WTC11 (cell line): ENCODE measurements around the gene MED27. TPM values are rescaled to one million over a fixed set of nuclear protein-coding genes. Genes with fewer than 3 reads are reported as not detected.

ENCODE experiments used
- ATAC-seq: fragments of 200-7000 bp; cut with Tn5 transposase; 2 replicates; pipeline ENCODE4 v1.10.0; 2021; ENCODE audit warnings: mild to moderate bottlenecking, moderate library complexity
- CTCF ChIA-PET: fragments of 300-600 bp; sonication (Branson Sonifier 250); formaldehyde crosslinking; loops from one replicate; lab custom pipeline; 2021; ENCODE audit warnings: antibody characterized with exemption; lab: Charles Lee
- POLR2A ChIA-PET: fragments of 350-600 bp; sonication (Branson Sonifier 250); formaldehyde crosslinking; loops from one replicate; lab custom pipeline; 2021; ENCODE audit warnings: antibody characterized with exemption; lab: Charles Lee
- DNase-seq: peaks from one replicate; pipeline ENCODE4 v3.0.0; 2021; ENCODE audit warnings: low spot score
- H3K27ac Mint-ChIP-seq: 2 replicates; pipeline ENCODE4 v1.8.0; 2021; ENCODE audit warnings: mixed read lengths
- H3K27me3 Mint-ChIP-seq: 2 replicates; pipeline ENCODE4 v1.8.0; 2021; ENCODE audit warnings: low read depth, mild to moderate bottlenecking, moderate library complexity, mixed read lengths
- H3K36me3 Mint-ChIP-seq: 2 replicates; pipeline ENCODE4 v1.8.0; 2021; ENCODE audit warnings: mixed read lengths
- H3K4me1 Mint-ChIP-seq: 2 replicates; pipeline ENCODE4 v1.8.0; 2022; ENCODE audit warnings: mixed read lengths
- H3K4me3 Mint-ChIP-seq: 2 replicates; pipeline ENCODE4 v1.8.0; 2021; ENCODE audit warnings: mild to moderate bottlenecking, moderate library complexity, mixed read lengths
- H3K9me3 Mint-ChIP-seq: 2 replicates; pipeline ENCODE4 v1.8.0; 2021; ENCODE audit warnings: mixed read lengths
- CREB1 ChIP-seq: sonication (generic); formaldehyde crosslinking; IDR thresholded peaks from 2 replicates; pipeline ENCODE4 v1.8.0; 2023; ENCODE audit warnings: mild to moderate bottlenecking, missing genetic modification reagents
- EMX1 ChIP-seq: fragments of 250-450 bp; sonication (Bioruptor Pico); IDR thresholded peaks from 2 replicates; pipeline ENCODE4 v1.8.0; 2021; ENCODE audit warnings: mild to moderate bottlenecking
- FOXJ3 ChIP-seq: sonication (generic); formaldehyde crosslinking; IDR thresholded peaks from 2 replicates; pipeline ENCODE4 v1.9.0; 2021; ENCODE audit warnings: missing genetic modification reagents, mild to moderate bottlenecking, borderline replicate concordance
- JAZF1 ChIP-seq: fragments of 250-450 bp; sonication (Bioruptor Pico); IDR thresholded peaks from 2 replicates; pipeline ENCODE4 v1.9.0; 2021; ENCODE audit warnings: moderate library complexity, mild to moderate bottlenecking, inconsistent platforms
- NR1H2 ChIP-seq: sonication (generic); formaldehyde crosslinking; IDR thresholded peaks from 2 replicates; pipeline ENCODE4 v1.9.0; 2021; ENCODE audit warnings: mild to moderate bottlenecking, moderate library complexity, missing genetic modification reagents
- SMAD3 ChIP-seq: sonication (generic); formaldehyde crosslinking; IDR thresholded peaks from 2 replicates; pipeline ENCODE4 v1.8.0; 2022; ENCODE audit warnings: missing genetic modification reagents, mild to moderate bottlenecking, borderline replicate concordance
- SOX15 ChIP-seq: fragments of 250-450 bp; sonication (Bioruptor Pico); IDR thresholded peaks from 2 replicates; pipeline ENCODE4 v1.9.0; 2021; ENCODE audit warnings: mild to moderate bottlenecking
- TEAD4 ChIP-seq: sonication (generic); formaldehyde crosslinking; IDR thresholded peaks from 2 replicates; pipeline ENCODE4 v1.8.0; 2022; ENCODE audit warnings: mild to moderate bottlenecking, missing genetic modification reagents
- ZNF317 ChIP-seq: sonication (generic); formaldehyde crosslinking; IDR thresholded peaks from 2 replicates; pipeline ENCODE4 v1.8.1; 2023; ENCODE audit warnings: low read depth, mild to moderate bottlenecking, moderate library complexity, missing genetic modification reagents, borderline replicate concordance
- ZNF396 ChIP-seq: fragments of 250-450 bp; sonication (Bioruptor Pico); IDR thresholded peaks from 2 replicates; pipeline ENCODE4 v1.8.0; 2021; ENCODE audit warnings: mild to moderate bottlenecking, moderate library complexity, borderline replicate concordance
- total RNA-seq: library from RNA; stranded (reverse); gene quantifications from 3 replicates; pipeline ENCODE4 v1.2.3, GENCODE V29; 2021
- TF ChIP-seq, protein P1 (sequence below): sonication (generic); formaldehyde crosslinking; IDR thresholded peaks from 2 replicates; pipeline ENCODE4 v1.8.1; 2023; ENCODE audit warnings: mild to moderate bottlenecking, missing genetic modification reagents
- TF ChIP-seq, protein P2 (sequence below): sonication (generic); formaldehyde crosslinking; IDR thresholded peaks from 2 replicates; pipeline ENCODE4 v1.8.0; 2022; ENCODE audit warnings: mild to moderate bottlenecking, missing genetic modification reagents
- TF ChIP-seq, protein P3 (sequence below): sonication (generic); formaldehyde crosslinking; IDR thresholded peaks from 2 replicates; pipeline ENCODE4 v1.8.1; 2023; ENCODE audit warnings: mild to moderate bottlenecking, missing genetic modification reagents, borderline replicate concordance
- TF ChIP-seq, protein P4 (sequence below): sonication (generic); formaldehyde crosslinking; IDR thresholded peaks from 2 replicates; pipeline ENCODE4 v1.8.0; 2023; ENCODE audit warnings: mild to moderate bottlenecking, missing genetic modification reagents
- TF ChIP-seq, protein P5 (sequence below): fragments of 250-450 bp; sonication (Bioruptor Pico); conservative IDR thresholded peaks from 2 replicates; pipeline ENCODE4 v1.9.0; 2021; ENCODE audit warnings: mild to moderate bottlenecking
- TF ChIP-seq, protein P6 (sequence below): sonication (generic); formaldehyde crosslinking; IDR thresholded peaks from 2 replicates; pipeline ENCODE4 v1.8.1; 2022; ENCODE audit warnings: low read depth, mild to moderate bottlenecking, moderate library complexity, missing genetic modification reagents, borderline replicate concordance
- TF ChIP-seq, protein P7 (sequence below): sonication (generic); formaldehyde crosslinking; IDR thresholded peaks from 2 replicates; pipeline ENCODE4 v1.8.1; 2023; ENCODE audit warnings: mild to moderate bottlenecking, missing genetic modification reagents, moderate library complexity

MED27 gene
- total RNA-seq, 1 experiment from 2014 or later: 27.9 TPM

DNA sequence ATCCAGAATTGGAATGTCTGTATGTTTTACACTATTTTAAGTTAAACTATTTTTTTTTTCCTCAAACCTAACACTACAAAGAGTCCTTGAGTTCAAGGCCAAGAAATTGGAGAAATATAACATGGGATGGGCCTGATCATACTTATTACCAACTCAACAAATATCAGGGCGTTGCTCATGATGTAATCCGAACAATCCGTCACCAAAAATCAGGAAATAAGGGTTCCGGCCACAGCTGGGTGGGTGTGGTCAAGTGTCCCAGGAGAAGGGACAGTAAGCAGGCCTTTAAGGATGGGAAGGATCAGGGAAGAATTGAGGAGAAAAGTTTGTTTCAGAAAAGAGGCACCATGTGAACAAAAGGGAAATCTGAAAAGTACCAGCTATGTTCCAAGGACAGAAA is 29.8 kb downstream of the MED27 start:
- ATAC-seq (no peak), DNase-seq (no peak)
- H3K9me3 Mint-ChIP-seq: no peaks in the 10 kb centered on the region
- H3K4me3 Mint-ChIP-seq: no peak overlapping the region
- no peaks in the 10 kb centered on the region for H3K27me3 Mint-ChIP-seq
- no peaks in the 10 kb centered on the region for H3K36me3 Mint-ChIP-seq
- TF ChIP-seq, protein P1, sequence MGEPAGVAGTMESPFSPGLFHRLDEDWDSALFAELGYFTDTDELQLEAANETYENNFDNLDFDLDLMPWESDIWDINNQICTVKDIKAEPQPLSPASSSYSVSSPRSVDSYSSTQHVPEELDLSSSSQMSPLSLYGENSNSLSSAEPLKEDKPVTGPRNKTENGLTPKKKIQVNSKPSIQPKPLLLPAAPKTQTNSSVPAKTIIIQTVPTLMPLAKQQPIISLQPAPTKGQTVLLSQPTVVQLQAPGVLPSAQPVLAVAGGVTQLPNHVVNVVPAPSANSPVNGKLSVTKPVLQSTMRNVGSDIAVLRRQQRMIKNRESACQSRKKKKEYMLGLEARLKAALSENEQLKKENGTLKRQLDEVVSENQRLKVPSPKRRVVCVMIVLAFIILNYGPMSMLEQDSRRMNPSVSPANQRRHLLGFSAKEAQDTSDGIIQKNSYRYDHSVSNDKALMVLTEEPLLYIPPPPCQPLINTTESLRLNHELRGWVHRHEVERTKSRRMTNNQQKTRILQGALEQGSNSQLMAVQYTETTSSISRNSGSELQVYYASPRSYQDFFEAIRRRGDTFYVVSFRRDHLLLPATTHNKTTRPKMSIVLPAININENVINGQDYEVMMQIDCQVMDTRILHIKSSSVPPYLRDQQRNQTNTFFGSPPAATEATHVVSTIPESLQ (CRISPR knock-in tag): no peak
- TF ChIP-seq, protein P2, sequence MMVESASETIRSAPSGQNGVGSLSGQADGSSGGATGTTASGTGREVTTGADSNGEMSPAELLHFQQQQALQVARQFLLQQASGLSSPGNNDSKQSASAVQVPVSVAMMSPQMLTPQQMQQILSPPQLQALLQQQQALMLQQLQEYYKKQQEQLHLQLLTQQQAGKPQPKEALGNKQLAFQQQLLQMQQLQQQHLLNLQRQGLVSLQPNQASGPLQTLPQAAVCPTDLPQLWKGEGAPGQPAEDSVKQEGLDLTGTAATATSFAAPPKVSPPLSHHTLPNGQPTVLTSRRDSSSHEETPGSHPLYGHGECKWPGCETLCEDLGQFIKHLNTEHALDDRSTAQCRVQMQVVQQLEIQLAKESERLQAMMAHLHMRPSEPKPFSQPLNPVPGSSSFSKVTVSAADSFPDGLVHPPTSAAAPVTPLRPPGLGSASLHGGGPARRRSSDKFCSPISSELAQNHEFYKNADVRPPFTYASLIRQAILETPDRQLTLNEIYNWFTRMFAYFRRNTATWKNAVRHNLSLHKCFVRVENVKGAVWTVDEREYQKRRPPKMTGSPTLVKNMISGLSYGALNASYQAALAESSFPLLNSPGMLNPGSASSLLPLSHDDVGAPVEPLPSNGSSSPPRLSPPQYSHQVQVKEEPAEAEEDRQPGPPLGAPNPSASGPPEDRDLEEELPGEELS (CRISPR knock-in tag): no peak
- TF ChIP-seq SMAD3 (no peak), TEAD4 (CRISPR knock-in tag) (no peak), FOXJ3 (CRISPR knock-in tag) (no peak), NR1H2 (CRISPR knock-in tag) (no peak), ZNF317 (CRISPR knock-in tag) (no peak), EMX1 (CRISPR knock-in tag) (no peak), CREB1 (CRISPR knock-in tag) (no peak), ZNF396 (CRISPR knock-in tag) (no peak), SOX15 (CRISPR knock-in tag) (no peak), JAZF1 (no peak)
- TF ChIP-seq, protein P3, sequence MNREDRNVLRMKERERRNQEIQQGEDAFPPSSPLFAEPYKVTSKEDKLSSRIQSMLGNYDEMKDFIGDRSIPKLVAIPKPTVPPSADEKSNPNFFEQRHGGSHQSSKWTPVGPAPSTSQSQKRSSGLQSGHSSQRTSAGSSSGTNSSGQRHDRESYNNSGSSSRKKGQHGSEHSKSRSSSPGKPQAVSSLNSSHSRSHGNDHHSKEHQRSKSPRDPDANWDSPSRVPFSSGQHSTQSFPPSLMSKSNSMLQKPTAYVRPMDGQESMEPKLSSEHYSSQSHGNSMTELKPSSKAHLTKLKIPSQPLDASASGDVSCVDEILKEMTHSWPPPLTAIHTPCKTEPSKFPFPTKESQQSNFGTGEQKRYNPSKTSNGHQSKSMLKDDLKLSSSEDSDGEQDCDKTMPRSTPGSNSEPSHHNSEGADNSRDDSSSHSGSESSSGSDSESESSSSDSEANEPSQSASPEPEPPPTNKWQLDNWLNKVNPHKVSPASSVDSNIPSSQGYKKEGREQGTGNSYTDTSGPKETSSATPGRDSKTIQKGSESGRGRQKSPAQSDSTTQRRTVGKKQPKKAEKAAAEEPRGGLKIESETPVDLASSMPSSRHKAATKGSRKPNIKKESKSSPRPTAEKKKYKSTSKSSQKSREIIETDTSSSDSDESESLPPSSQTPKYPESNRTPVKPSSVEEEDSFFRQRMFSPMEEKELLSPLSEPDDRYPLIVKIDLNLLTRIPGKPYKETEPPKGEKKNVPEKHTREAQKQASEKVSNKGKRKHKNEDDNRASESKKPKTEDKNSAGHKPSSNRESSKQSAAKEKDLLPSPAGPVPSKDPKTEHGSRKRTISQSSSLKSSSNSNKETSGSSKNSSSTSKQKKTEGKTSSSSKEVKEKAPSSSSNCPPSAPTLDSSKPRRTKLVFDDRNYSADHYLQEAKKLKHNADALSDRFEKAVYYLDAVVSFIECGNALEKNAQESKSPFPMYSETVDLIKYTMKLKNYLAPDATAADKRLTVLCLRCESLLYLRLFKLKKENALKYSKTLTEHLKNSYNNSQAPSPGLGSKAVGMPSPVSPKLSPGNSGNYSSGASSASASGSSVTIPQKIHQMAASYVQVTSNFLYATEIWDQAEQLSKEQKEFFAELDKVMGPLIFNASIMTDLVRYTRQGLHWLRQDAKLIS (CRISPR knock-in tag): no peak
- TF ChIP-seq, protein P4, sequence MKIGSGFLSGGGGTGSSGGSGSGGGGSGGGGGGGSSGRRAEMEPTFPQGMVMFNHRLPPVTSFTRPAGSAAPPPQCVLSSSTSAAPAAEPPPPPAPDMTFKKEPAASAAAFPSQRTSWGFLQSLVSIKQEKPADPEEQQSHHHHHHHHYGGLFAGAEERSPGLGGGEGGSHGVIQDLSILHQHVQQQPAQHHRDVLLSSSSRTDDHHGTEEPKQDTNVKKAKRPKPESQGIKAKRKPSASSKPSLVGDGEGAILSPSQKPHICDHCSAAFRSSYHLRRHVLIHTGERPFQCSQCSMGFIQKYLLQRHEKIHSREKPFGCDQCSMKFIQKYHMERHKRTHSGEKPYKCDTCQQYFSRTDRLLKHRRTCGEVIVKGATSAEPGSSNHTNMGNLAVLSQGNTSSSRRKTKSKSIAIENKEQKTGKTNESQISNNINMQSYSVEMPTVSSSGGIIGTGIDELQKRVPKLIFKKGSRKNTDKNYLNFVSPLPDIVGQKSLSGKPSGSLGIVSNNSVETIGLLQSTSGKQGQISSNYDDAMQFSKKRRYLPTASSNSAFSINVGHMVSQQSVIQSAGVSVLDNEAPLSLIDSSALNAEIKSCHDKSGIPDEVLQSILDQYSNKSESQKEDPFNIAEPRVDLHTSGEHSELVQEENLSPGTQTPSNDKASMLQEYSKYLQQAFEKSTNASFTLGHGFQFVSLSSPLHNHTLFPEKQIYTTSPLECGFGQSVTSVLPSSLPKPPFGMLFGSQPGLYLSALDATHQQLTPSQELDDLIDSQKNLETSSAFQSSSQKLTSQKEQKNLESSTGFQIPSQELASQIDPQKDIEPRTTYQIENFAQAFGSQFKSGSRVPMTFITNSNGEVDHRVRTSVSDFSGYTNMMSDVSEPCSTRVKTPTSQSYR (CRISPR knock-in tag): no peak
- TF ChIP-seq, protein P5, sequence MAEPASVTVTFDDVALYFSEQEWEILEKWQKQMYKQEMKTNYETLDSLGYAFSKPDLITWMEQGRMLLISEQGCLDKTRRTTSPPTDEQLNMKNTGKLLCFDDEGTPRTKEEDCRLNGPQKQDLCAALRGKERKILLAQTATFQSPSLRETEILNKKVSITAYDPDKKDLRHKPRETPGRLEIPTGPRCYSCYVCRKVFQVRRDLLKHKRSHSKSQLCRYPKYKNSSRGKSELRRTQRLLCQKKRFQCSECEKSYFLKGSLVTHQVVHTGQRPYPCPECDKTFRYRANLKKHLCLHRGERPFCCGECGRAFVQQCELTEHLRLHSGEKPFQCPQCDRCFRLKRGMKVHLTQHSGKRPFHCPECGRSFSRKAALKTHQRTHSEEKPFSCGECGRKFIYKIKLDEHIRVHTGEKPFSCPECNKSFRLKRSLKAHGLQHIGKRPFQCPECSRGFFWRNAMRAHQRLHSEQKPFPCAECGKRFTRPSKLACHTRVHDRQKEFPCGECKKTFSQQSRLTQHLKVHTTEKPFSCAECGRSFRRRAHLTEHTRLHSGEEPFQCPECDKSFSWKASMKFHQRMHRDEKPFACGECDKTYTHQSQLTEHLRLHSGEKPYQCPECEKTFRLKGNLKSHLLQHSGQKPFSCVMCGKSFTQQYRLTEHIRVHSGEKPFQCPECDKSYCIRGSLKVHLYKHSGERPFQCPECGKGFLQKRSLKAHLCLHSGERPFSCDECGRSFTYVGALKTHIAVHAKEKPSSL (CRISPR knock-in tag): no peak
- TF ChIP-seq, protein P6, sequence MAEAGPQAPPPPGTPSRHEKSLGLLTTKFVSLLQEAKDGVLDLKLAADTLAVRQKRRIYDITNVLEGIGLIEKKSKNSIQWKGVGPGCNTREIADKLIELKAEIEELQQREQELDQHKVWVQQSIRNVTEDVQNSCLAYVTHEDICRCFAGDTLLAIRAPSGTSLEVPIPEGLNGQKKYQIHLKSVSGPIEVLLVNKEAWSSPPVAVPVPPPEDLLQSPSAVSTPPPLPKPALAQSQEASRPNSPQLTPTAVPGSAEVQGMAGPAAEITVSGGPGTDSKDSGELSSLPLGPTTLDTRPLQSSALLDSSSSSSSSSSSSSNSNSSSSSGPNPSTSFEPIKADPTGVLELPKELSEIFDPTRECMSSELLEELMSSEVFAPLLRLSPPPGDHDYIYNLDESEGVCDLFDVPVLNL (CRISPR knock-in tag): no peak
- TF ChIP-seq, protein P7, sequence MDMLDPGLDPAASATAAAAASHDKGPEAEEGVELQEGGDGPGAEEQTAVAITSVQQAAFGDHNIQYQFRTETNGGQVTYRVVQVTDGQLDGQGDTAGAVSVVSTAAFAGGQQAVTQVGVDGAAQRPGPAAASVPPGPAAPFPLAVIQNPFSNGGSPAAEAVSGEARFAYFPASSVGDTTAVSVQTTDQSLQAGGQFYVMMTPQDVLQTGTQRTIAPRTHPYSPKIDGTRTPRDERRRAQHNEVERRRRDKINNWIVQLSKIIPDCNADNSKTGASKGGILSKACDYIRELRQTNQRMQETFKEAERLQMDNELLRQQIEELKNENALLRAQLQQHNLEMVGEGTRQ (CRISPR knock-in tag): no peak
- peaks cover 18% of the 10 kb centered on the region for H3K4me1 Mint-ChIP-seq
- H3K27ac Mint-ChIP-seq: no peak overlapping the region
- POLR2A ChIA-PET: no interaction called here
- CTCF ChIA-PET: interaction anchor here (0.8 to 2.0 kb wide), 2 partner anchors 203 to 210 kb away, joined by 3 to 4 read pairs; no protein-coding TSS in a partner anchor
